Bronchial epithelial cell (primary cell): Measurements from ENCODE around the gene ADCY3. TPM values are rescaled to one million over a fixed set of nuclear protein-coding genes. Genes with fewer than 3 reads are reported as not detected.
A peak's percentile ranks its signal among the peaks of the same experiment; 100 is the strongest.

ENCODE experiments used
- DNase-seq: peaks from one replicate; pipeline ENCODE4 v3.0.0-alpha.2; 2010; ENCODE audit warnings: low read depth
- FAIRE-seq: peaks from 2 replicates; lab custom pipeline; 2011; peaks lifted over from hg19 to GRCh38; lab: Jason Lieb, UNC
- H3K27me3 ChIP-seq: 2 replicates; pipeline ENCODE4 v1.5.1; 2011; ENCODE audit warnings: low read length; ENCODE audit not compliant: control insufficient read depth, insufficient read depth
- H3K36me3 ChIP-seq: 2 replicates; pipeline ENCODE4 v1.5.1; 2011; ENCODE audit warnings: low read length; ENCODE audit not compliant: control insufficient read depth, insufficient read depth
- H3K4me3 ChIP-seq: 2 replicates; pipeline ENCODE4 v1.5.1; 2011; ENCODE audit warnings: mild to moderate bottlenecking, low read depth, low read length, control low read depth
- CTCF ChIP-seq: IDR thresholded peaks from 2 replicates; pipeline ENCODE4 v1.5.1; 2011; ENCODE audit warnings: mild to moderate bottlenecking, moderate library complexity, low read length, control low read depth, inconsistent platforms; ENCODE audit not compliant: insufficient read depth, severe bottlenecking
- total RNA-seq: library from RNA; depleted of rRNA; stranded (reverse); fragments of >200 nt; gene quantifications from 2 replicates; pipeline ENCODE4 v1.2.1, GENCODE V29; 2014

The ADCY3 gene
- total RNA-seq, 1 donor from 2014 or later = 31.1 TPM

- H3K36me3 ChIP-seq = no peaks in the 10 kb centered on the region
- no peaks in the 10 kb centered on the region for H3K27me3 ChIP-seq
- TF ChIP-seq CTCF = no peak
- FAIRE-seq = no peak
- no peak overlapping the region for H3K4me3 ChIP-seq
- DNase-seq = no peak
Observed at GRCh38 chr2:24924732-24925131, 4.7 kb upstream of the ADCY3 start.

GRCh38 chr2:24924266-24924665 is 4.2 kb upstream of the ADCY3 start:
- Histone ChIP-seq H3K4me3 (no peak overlapping the region), H3K27me3 (no peaks in the 10 kb centered on the region), H3K36me3 (no peaks in the 10 kb centered on the region)
- DNase-seq (no peak), FAIRE-seq (peak; percentile 40)
- TF ChIP-seq CTCF = no peak

- no peak for FAIRE-seq
Observed at GRCh38 chr2:24923106-24923505, 3.1 kb upstream of the ADCY3 start.

GRCh38 chr2:24922556-24922955 is 2.5 kb upstream of the ADCY3 start:
- Histone ChIP-seq H3K4me3 (no peak overlapping the region), H3K36me3 (peaks cover 9% of the 10 kb centered on the region), H3K27me3 (no peaks in the 10 kb centered on the region)
- TF ChIP-seq CTCF = no peak
- no peak for DNase-seq
- no peak for FAIRE-seq

More at GRCh38 chr2:24923106-24923505, 3.1 kb upstream of the ADCY3 start:
- peaks cover 5% of the 10 kb centered on the region for H3K36me3 ChIP-seq
- no peaks in the 10 kb centered on the region for H3K27me3 ChIP-seq
- no peak for DNase-seq
- TF ChIP-seq CTCF = no peak
- no peak overlapping the region for H3K4me3 ChIP-seq

- DNase-seq = peak; percentile 10
- no peaks in the 10 kb centered on the region for H3K27me3 ChIP-seq
- H3K36me3 ChIP-seq = peaks cover 9% of the 10 kb centered on the region
- H3K4me3 ChIP-seq = peak overlapping the region; percentile 54
- TF ChIP-seq CTCF = peak; percentile 14
- no peak for FAIRE-seq
Observed at GRCh38 chr2:24920809-24921441, 888 bp upstream of the ADCY3 start.
